H1 (cell line): ENCODE results near the gene IL18BP. TPM values are rescaled to one million over a fixed set of nuclear protein-coding genes. Genes with fewer than 3 reads are reported as not detected.

ENCODE experiments used
- CTCF ChIA-PET: fragments of 300-600 bp; sonication (Branson Sonifier 250); formaldehyde crosslinking; loops from one replicate; lab custom pipeline; 2021; ENCODE audit not compliant: partially characterized antibody; lab: Charles Lee
- POLR2A ChIA-PET: fragments of 300-600 bp; sonication (Branson Sonifier 250); formaldehyde crosslinking; loops from one replicate; lab custom pipeline; 2021; ENCODE audit warnings: inconsistent platforms; ENCODE audit not compliant: partially characterized antibody; lab: Charles Lee
- DNase-seq, 2 experiments: peaks; one replicate each; pipeline versions ENCODE4 v3.0.0 to v3.0.0-alpha.2; 2010 to 2022; ENCODE audit warnings: low spot score in 2 of 2, low read depth in 1 of 2, mixed read lengths in 1 of 2
- FAIRE-seq: peaks from 2 replicates; lab custom pipeline; 2011; peaks lifted over from hg19 to GRCh38; lab: Jason Lieb, UNC
- H2AFZ ChIP-seq: 2 replicates; pipeline ENCODE4 v1.8.1; 2012; ENCODE audit warnings: low read length, inconsistent platforms
- H2AK5ac ChIP-seq: 2 replicates; pipeline ENCODE4 v1.6.1; 2013; ENCODE audit warnings: low read depth, low read length
- H2BK120ac ChIP-seq: replicated peaks from 2 replicates; pipeline ENCODE3; 2013; ENCODE audit warnings: low read depth, low read length, inconsistent platforms
- H2BK12ac ChIP-seq: 2 replicates; pipeline ENCODE4 v1.6.1; 2013; ENCODE audit warnings: low read depth, low read length
- H2BK15ac ChIP-seq: 2 replicates; pipeline ENCODE4 v1.6.1; 2013; ENCODE audit warnings: low read length
- H2BK20ac ChIP-seq: 2 replicates; pipeline ENCODE4 v1.6.1; 2013; ENCODE audit warnings: low read length
- H2BK5ac ChIP-seq: 2 replicates; pipeline ENCODE4 v1.6.1; 2013; ENCODE audit warnings: low read depth, low read length
- H3K14ac ChIP-seq: 2 replicates; pipeline ENCODE4 v1.6.1; 2013; ENCODE audit warnings: inconsistent platforms; ENCODE audit not compliant: insufficient read length
- H3K18ac ChIP-seq: 2 replicates; pipeline ENCODE4 v1.6.1; 2013; ENCODE audit warnings: low read length; ENCODE audit errors: extremely low read depth
- H3K23ac ChIP-seq: 2 replicates; pipeline ENCODE4 v1.6.1; 2013; ENCODE audit warnings: inconsistent platforms; ENCODE audit not compliant: insufficient read length
- H3K23me2 ChIP-seq: 2 replicates; pipeline ENCODE4 v1.6.1; 2013; ENCODE audit warnings: low read depth, low read length
- H3K27ac ChIP-seq: 2 replicates; pipeline ENCODE4 v1.6.1; 2011; ENCODE audit warnings: low read depth, low read length, inconsistent platforms
- H3K27me3 ChIP-seq, 4 experiments: replicated peaks in 1 of 4; 1 replicate in 1 of 4; 2 replicates in 3 of 4; pipeline versions ENCODE4 v1.6.1 to v1.8.1; 2011 to 2013; ENCODE audit warnings: low read length in 3 of 4, mild to moderate bottlenecking in 3 of 4, inconsistent platforms in 2 of 4, mixed read lengths in 2 of 4, moderate library complexity in 1 of 4; ENCODE audit not compliant: control insufficient read depth in 3 of 4, insufficient read depth in 3 of 4; ENCODE audit errors: extremely low read depth in 1 of 4
- H3K36me3 ChIP-seq, 4 experiments: 2 replicates each; pipeline versions ENCODE4 v1.6.1 to v1.8.1; 2011 to 2013; ENCODE audit warnings: mild to moderate bottlenecking in 4 of 4, low read length in 3 of 4, moderate library complexity in 2 of 4, control low read depth in 1 of 4, inconsistent platforms in 1 of 4; ENCODE audit not compliant: insufficient read depth in 4 of 4, control insufficient read depth in 2 of 4
- H3K4ac ChIP-seq: replicated peaks from 2 replicates; pipeline ENCODE3; 2013; ENCODE audit warnings: low read length, low read depth, mixed read lengths, inconsistent platforms; ENCODE audit not compliant: insufficient read length
- H3K4me1 ChIP-seq, 4 experiments: replicated peaks in 1 of 4; 1 replicate in 1 of 4; 2 replicates in 3 of 4; pipeline versions ENCODE4 v1.6.1 to v1.8.1; 2011 to 2013; ENCODE audit warnings: low read length in 3 of 4, inconsistent platforms in 2 of 4, mixed read lengths in 1 of 4; ENCODE audit not compliant: insufficient read depth in 4 of 4, control insufficient read depth in 3 of 4
- H3K4me2 ChIP-seq, 2 experiments: 2 replicates each; pipeline versions ENCODE4 v1.6.1 to v1.8.1; 2011 to 2013; ENCODE audit warnings: low read depth in 2 of 2, low read length in 2 of 2, control low read depth in 1 of 2, inconsistent platforms in 1 of 2, mild to moderate bottlenecking in 1 of 2; ENCODE audit not compliant: insufficient read depth in 1 of 2
- H3K4me3 ChIP-seq, 4 experiments: fragments of 200-600, 300-600 bp in 1 of 4; sonication (generic), shearing (Covaris generic), sonication (Bioruptor Twin) in 1 of 4; 2 replicates each; pipeline versions ENCODE4 v1.5.1 to v1.8.1; 2011 to 2016; ENCODE audit warnings: low read length in 4 of 4, low read depth in 3 of 4, control low read depth in 2 of 4, inconsistent platforms in 2 of 4, mild to moderate bottlenecking in 2 of 4, mixed read lengths in 1 of 4, moderate library complexity in 1 of 4; ENCODE audit not compliant: insufficient read depth in 2 of 4; ENCODE audit errors: extremely low read depth in 1 of 4
- H3K56ac ChIP-seq: replicated peaks from 2 replicates; pipeline ENCODE3; 2013; ENCODE audit warnings: low read depth, mild to moderate bottlenecking, mixed read lengths, low read length, inconsistent platforms; ENCODE audit not compliant: insufficient read length
- H3K79me1 ChIP-seq: 2 replicates; pipeline ENCODE4 v1.6.1; 2013; ENCODE audit warnings: low read depth, low read length, control low read depth
- H3K79me2 ChIP-seq, 2 experiments: 2 replicates each; pipeline versions ENCODE4 v1.6.1 to v1.8.1; 2012 to 2013; ENCODE audit warnings: low read length in 2 of 2, mild to moderate bottlenecking in 2 of 2, inconsistent platforms in 1 of 2; ENCODE audit not compliant: insufficient read depth in 2 of 2, control insufficient read depth in 1 of 2
- H3K9ac ChIP-seq, 4 experiments: replicated peaks in 1 of 4; 1 replicate in 1 of 4; 2 replicates in 3 of 4; pipeline versions ENCODE4 v1.6.1 to v1.8.1; 2011 to 2013; ENCODE audit warnings: low read depth in 3 of 4, low read length in 3 of 4, control low read depth in 2 of 4, mild to moderate bottlenecking in 2 of 4, moderate library complexity in 2 of 4, inconsistent platforms in 1 of 4; ENCODE audit errors: extremely low read depth in 1 of 4
- H3K9me3 ChIP-seq, 2 experiments: 2 replicates each; pipeline versions ENCODE4 v1.6.1 to v1.8.1; 2012 to 2013; ENCODE audit warnings: mild to moderate bottlenecking in 2 of 2, moderate library complexity in 2 of 2, control low read depth in 1 of 2, inconsistent platforms in 1 of 2, low read depth in 1 of 2, low read length in 1 of 2, mixed read lengths in 1 of 2; ENCODE audit not compliant: insufficient read depth in 2 of 2
- H4K20me1 ChIP-seq, 2 experiments: replicated peaks in 1 of 2; 2 replicates each; pipeline versions ENCODE3 to v1.8.1; 2011 to 2013; ENCODE audit warnings: inconsistent platforms in 2 of 2, low read length in 2 of 2, mild to moderate bottlenecking in 1 of 2; ENCODE audit not compliant: insufficient read depth in 2 of 2, control insufficient read depth in 1 of 2
- H4K5ac ChIP-seq: 2 replicates; pipeline ENCODE4 v1.6.1; 2013; ENCODE audit warnings: low read length, low read depth, mixed read lengths, inconsistent platforms; ENCODE audit not compliant: insufficient read length
- H4K8ac ChIP-seq: 2 replicates; pipeline ENCODE4 v1.8.0; 2013; ENCODE audit warnings: mild to moderate bottlenecking, moderate library complexity, low read length, inconsistent platforms; ENCODE audit not compliant: insufficient read depth; ENCODE audit errors: extremely low read depth
- H4K91ac ChIP-seq: replicated peaks from 2 replicates; pipeline ENCODE3; 2013; ENCODE audit warnings: low read length, mixed read lengths, inconsistent platforms; ENCODE audit not compliant: insufficient read length
- KDM5A ChIP-seq: fragments of 200-600 bp; IDR thresholded peaks from 2 replicates; pipeline ENCODE4 v1.7.1; 2012; ENCODE audit warnings: mild to moderate bottlenecking, low read length, inconsistent platforms, mixed read lengths
- NANOG ChIP-seq: IDR thresholded peaks from 2 replicates; pipeline ENCODE4 v1.6.1; 2011; ENCODE audit warnings: low read length, low read depth, mild to moderate bottlenecking, inconsistent platforms; ENCODE audit not compliant: insufficient read depth, poor library complexity, severe bottlenecking
- TAF1 ChIP-seq: IDR thresholded peaks from 2 replicates; pipeline ENCODE4 v1.6.1; 2011; ENCODE audit warnings: mild to moderate bottlenecking, low read depth, low read length
- WGBS, 2 experiments: shearing (Covaris generic) in 1 of 2; methylation state at CpG; one replicate each; pipeline versions ENCODE4 v1.1.6 to v1.1.7; 2013 to 2015; ENCODE audit warnings: low lambda C conversion rate in 2 of 2, mixed read lengths in 2 of 2, inconsistent platforms in 1 of 2, low coverage in 1 of 2, missing lambda C conversion rate in 1 of 2; ENCODE audit not compliant: insufficient replicate concordance in 2 of 2, insufficient coverage in 1 of 2, insufficient read length in 1 of 2; ENCODE audit errors: extremely low coverage in 1 of 2, missing lambda C conversion rate in 1 of 2; 5-methylcytosine and 5-hydroxymethylcytosine counted together
- polyA plus RNA-seq, 7 experiments: library from polyadenylated mRNA; depleted of rRNA in 3 of 7; stranded (reverse) in 5 of 7; unstranded in 2 of 7; fragments of >200 nt in 5 of 7; fragments of 200-250 nt in 2 of 7; gene quantifications; 1 replicate in 5 of 7; 2 replicates in 1 of 7; 4 replicates in 1 of 7; pipeline versions ENCODE4 v1.2.1 to v1.2.3, GENCODE V29; 2011 to 2013; ENCODE audit warnings: missing spikeins in 2 of 7, mixed read lengths in 2 of 7
- total RNA-seq: library from RNA; stranded (reverse); fragmentation: NEBNext Ultra II Directional; extraction: Animal tissue kit (Norgen Biotek cat#: 25700); gene quantifications from 2 replicates; pipeline ENCODE4 v1.2.1, GENCODE V29; 2021

Gene IL18BP
- total and polyA plus RNA-seq, 2 of the 8 experiments (the other 6 are each of a cell fraction or from before 2014, with no cell fraction given) = 9.8 to 17.0 TPM

DNA sequence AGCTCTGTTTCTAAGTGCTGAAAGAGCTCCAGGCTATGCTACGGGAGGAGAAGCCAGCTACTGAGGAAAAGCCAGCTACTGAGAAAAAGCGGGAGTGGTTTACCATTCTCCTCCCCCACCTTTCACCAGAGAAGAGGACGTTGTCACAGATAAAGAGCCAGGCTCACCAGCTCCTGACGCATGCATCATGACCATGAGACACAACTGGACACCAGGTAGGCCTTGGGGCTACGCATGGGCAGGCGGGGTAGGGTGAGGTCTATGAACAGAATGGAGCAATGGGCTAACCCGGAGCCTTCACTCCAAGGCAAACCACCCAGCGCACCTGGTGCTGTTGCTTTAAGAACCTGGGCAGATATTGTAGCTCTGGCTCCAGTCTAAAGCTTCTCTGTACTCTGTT lies 1.1 kb downstream of the IL18BP start:
- Histone ChIP-seq H3K56ac (no peak overlapping the region), H2BK5ac (no peak overlapping the region), H3K4me3 (no peak overlapping the region), H4K20me1 (peaks cover 17 to 18% of the 10 kb centered on the region in 2 experiments), H2AFZ (no peak overlapping the region), H3K23me2 (no peaks in the 10 kb centered on the region), H3K27me3 (no peaks in the 10 kb centered on the region), H3K79me2 (no peaks in the 10 kb centered on the region; a peak in 1 of 4 replicates), H2BK20ac (no peak overlapping the region), H3K9ac (no peak overlapping the region), H3K14ac (no peak overlapping the region), H3K4me1 (no peaks in the 10 kb centered on the region), H2BK12ac (no peak overlapping the region), H3K27ac (no peak overlapping the region), H3K36me3 (peaks cover 16 to 33% (median 21%) of the 10 kb centered on the region in 4 experiments), H4K5ac (no peak overlapping the region), H4K8ac (no peak overlapping the region), H2AK5ac (no peak overlapping the region), H3K18ac (no peak overlapping the region), H3K23ac (no peak overlapping the region), H4K91ac (no peak overlapping the region), H2BK120ac (no peak overlapping the region), H2BK15ac (no peak overlapping the region), H3K4me2 (no peak overlapping the region), H3K79me1 (no peaks in the 10 kb centered on the region), H3K9me3 (no peaks in the 10 kb centered on the region), H3K4ac (no peak overlapping the region)
- WGBS, 2 experiments = 91% methylated on average over 8 of the region's 8 CpGs; no CpG with 5 or more reads in 1 of the 2 experiments
- ChIA-PET POLR2A (interaction anchor here (0.7 to 1.8 kb wide), 5 partner anchors 8 to 223 kb away, joined by 3 to 6 read pairs (median 4); no protein-coding TSS in a partner anchor), CTCF (interaction anchor here (0.6 to 3.7 kb wide), 4 partner anchors 9 to 22 kb away, joined by 3 to 18 read pairs (median 13); no protein-coding TSS in a partner anchor)
- DNase-seq (no peak), FAIRE-seq (no peak)
- no peak for TF ChIP-seq TAF1
- no peak for TF ChIP-seq KDM5A
- no peak for TF ChIP-seq NANOG
